ENCODE results near the gene ZSWIM1.

GRCh38 chr20:45897692-45898091 lies 16.7 kb downstream of the ZSWIM1 start:
- TF ChIP-seq ARNT (IDR thresholded peaks at IDR 0.05) (no peak), BHLHE40 (IDR thresholded peaks at IDR 0.05; ENCODE audit: borderline replicate concordance) (no peak), FOXA1 (IDR thresholded peaks at IDR 0.05) (no peak), SUZ12 (IDR thresholded peaks at IDR 0.05) (no peak), FOXM1 (IDR thresholded peaks at IDR 0.05; ENCODE audit: borderline replicate concordance) (no peak), PKNOX1 (IDR thresholded peaks at IDR 0.05) (no peak), CTBP1 (IDR thresholded peaks at IDR 0.05; ENCODE audit: borderline replicate concordance) (no peak), TARDBP (IDR thresholded peaks at IDR 0.05) (no peak), ELF4 (IDR thresholded peaks at IDR 0.05) (no peak), FOXK2 (IDR thresholded peaks at IDR 0.05) (no peak), SP1 (IDR thresholded peaks at IDR 0.05) (no peak), ZNF384 (IDR thresholded peaks at IDR 0.05) (no peak)
